Kasumi-1 (cell line): ENCODE measurements around the gene THAP4.

Source experiments
- DNase-seq, 2 experiments: peaks; one replicate each; lab custom pipeline; 2025; lab: John Stamatoyannopoulos, UW

The THAP4 gene

DNA sequence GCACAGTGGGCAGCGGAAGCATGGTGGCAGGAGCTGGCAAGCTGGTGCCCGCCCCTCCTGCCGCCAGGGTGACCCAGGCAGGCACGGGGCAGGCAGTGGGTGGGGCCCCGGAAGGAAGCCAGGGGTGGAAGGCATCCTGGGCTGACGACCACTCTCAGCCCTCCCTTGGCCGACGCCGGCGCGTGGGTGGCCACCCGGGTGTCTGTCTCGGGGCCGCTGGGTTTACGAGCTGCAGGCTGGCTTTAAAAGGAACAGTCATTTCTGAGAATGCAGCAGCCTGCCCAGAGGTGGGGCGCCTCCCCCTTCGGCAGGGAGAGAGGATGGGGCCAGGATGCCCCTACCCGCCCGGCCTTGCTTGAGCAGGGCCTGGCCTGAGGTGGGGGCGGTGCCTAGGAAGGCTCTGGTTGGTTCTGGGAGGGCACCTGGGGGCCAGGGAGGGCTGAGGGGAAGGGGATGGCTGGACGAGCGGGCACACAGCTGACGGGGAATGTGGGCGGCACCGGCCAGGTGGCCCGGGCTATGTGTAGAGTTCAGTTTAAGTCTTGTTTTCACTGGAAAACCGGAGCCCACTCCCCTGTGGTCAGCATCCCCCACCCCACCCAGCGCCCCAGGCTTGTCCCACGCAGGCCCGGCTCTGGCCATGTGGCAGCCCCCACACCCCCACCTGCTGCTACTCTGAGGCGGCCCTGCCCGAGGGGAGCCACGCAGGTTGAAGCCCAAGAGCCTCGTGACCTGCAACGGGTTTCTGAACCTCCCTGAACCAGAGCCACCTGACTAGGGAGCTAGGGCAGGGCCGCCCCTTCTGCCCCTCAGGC, 72.2 kb downstream of the THAP4 start:
- no peak for DNase-seq

DNA sequence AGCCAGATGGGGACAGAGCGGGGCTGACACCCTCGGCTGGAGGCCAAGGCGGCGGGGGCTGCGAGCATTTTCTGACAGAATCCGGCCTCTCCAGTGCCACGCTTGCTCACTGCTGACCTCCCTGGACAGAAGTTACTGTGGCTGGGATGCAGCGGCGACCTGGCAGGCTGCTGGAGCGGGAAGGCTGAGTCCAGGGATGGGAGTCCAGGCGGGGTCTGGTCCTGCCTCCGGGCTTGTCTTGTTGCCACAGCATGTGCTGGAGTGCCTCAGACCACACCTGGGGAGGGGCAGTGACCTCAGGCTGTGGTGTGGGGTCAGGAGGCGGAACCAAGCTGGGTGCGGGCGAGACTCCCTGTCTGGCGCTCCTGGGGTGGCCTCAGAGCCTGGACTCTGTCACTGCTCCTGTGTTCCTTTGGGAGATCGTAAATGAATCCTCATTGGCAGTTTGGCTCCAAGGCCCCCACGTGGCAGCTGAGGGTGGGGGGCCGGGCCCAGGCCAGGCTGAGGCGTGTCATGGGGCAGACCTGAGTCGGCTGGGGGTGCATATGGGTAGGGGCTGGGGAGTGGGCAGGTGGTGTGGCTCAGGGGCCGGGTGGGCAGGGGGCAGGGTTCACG, 72.9 kb downstream of the THAP4 start:
- DNase-seq = no peak

DNA sequence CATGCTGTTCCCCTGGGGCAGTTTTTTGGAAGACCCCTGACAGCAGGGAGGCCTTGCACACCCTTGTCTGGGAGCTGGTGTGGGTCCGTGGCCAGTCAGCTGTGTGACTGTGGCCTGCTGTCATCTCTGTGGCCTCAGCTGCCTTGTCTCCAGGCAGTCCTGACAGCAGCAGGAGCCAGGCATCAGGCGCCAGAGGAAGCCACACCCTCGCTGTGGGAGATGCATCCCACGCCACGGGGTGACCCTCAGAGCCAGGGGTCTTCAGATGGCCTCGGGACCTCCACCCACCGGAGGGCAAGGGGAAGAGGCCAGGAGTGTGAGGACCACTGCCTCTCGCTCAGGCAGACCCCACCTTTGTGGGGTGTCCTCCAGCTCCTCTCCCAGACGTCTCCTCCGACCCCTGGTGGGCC, 73.4 kb downstream of the THAP4 start:
- no peak for DNase-seq

DNA sequence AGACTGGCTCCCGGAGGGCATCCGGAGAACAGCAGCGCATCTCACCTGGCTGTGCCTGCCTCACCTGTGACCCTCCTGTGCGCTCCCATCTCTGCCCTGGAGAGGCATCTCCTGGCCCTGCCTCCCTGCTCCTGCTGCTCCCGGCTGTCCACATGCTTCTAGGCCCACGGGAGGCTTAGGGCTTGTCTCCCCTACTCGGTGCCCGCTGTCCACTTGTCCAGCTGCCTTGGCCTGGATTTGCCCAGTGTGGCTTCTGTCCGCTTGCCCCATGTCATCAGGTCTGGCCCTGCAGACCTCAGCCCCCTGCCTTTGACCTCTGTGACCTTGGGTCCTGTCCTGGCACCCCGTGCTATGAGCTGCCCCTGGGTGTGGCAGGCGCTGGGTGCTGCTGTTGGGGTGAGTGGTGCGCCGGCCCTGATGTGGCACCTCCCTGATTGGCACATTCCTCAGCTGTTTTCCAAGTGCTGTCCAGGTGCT, 73.9 kb downstream of the THAP4 start:
- DNase-seq = no peak

- no peak for DNase-seq
These were observed 74.6 kb downstream of the THAP4 start for GRCh38 chr2:241562269-241562891.

- no peak for DNase-seq
These were observed 75.1 kb downstream of the THAP4 start for GRCh38 chr2:241561832-241562231.

DNA sequence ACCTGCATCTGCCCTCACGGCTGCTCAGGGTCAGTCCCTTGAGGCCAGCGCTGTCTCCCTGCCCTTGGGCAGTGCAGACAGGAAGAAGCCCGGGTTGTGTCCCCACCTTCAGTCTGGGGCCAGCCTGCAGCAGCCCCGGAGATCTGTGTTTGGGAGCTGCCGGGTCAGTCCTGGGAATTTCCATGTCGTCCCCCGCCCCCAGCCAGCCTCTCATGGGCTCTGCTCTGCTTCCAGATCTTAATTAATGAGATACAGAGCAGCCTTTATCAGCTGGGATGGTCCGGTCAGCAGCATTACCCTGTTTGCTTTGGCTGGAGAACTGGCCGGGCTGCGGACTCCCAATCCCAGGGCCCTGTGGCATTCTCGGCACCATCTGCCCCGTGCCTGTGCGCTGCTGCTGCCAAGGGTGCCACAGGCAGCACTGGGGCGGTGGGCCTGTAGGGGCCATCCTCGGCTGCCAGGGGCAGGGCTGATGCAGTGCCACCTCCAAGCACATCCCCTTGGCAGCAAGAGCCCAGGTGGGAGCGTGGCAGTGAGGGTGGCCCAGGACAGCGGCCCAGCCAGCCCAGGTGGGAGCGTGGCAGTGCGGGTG, 76.0 kb downstream of the THAP4 start:
- no peak for DNase-seq

DNA sequence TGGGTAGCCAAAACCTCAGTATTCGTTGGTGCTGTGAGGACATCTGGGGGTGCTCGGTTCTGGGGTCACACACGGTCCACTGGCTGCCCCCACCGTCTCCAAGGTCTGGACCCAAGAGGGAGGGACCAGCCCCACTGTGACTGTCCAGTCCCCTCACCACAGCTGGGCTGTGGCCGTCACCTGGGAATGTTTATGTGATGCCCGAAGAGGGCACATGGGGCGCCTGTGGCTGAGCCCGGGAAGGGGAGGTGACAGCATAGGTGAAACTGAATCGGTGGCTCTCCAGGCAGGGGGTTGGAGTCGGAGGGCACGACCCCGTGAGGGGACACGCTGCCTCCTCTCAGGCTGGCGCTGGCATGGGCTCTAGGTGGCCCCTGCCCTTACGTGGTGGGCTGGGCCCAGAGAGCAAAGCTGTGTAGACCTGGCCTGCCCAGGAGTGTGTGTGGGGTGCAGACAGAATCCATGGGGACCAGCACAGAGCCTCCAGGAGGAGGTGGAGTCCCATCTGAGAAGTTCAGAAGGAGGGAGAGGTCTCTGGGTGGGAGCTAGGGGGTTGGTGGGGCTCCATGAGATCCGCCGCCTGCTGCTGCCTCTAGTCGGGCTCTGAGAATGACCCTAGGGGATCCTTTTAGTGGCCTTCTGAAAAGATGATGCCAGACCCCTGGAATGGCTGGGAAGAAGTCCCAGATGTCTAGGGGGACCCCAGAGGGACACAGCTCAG, 76.6 kb downstream of the THAP4 start:
- no peak for DNase-seq

- DNase-seq = no peak
These were observed 77.4 kb downstream of the THAP4 start for GRCh38 chr2:241559323-241560161.

DNA sequence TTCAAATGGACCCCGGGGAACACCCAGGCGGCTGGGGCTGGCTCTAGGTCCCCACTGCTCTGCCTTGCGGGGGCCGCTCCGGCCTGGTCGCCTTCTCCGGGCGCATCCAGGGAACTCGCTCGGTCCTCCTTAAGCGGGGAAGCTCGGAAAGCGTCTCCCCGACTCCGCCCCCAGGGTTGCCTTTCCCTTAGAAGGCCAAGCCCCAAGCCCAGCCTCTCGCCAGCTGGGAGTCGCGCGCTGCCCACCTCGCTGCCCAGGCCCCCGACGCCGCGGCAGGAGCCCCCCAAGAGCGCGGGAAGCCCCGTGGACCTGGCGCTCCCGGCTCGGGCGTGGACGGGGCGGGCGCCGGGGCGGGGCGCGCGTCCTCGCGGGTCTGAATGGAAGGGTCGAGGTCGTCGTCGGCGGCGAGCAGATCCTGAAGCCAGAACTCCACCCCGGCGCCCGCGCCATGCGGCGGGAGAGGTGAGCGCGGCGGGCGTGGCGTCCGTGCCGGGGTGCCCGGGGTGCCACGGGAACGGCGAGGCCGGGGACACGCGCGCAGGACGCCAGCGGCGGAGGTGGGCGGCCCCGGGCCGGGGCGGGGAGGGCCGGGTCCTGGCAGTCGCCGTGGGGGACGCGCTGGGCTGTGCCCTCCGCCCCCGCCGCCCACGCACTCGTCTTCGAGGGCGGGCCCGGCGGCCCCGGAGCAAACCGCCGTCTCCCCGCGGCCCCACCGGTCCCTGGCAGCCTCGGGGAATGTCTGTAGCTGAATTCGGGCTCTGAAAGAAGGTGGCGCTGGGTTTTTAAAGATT, 78.2 kb downstream of the THAP4 start, which contains the start of gene BOK:
Gene BOK (plus strand): TSS at position 214 of the 791 bp plus-strand sequence. CDS start 739 bp downstream, outside the sequence.
- peak; percentile 29 to 57 for DNase-seq

GRCh38 chr2:241556746-241557145, 80.2 kb downstream of the THAP4 start:
- no peak for DNase-seq

DNA sequence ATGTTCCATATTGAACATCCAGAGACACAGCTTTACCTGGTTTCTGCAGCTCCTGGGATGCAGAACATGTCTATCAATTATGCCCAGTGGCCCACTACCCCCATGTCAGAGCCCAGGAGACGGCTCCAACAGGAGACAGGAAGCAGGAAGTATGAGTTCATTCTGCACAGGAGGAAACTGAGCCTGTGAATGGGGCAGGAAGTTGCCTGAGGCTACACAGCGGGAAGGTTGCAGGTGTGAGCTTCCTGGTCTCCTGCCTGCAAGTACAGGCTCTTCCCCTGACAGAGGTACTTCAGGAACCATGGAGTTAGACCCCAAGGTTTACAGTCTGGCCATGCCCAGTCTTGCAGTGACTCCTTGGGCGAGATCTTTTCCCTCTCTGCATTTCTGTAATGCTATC, 81.2 kb downstream of the THAP4 start:
- DNase-seq = no peak

- DNase-seq = no peak
These were observed 82.2 kb downstream of the THAP4 start for GRCh38 chr2:241554610-241555322.

DNA sequence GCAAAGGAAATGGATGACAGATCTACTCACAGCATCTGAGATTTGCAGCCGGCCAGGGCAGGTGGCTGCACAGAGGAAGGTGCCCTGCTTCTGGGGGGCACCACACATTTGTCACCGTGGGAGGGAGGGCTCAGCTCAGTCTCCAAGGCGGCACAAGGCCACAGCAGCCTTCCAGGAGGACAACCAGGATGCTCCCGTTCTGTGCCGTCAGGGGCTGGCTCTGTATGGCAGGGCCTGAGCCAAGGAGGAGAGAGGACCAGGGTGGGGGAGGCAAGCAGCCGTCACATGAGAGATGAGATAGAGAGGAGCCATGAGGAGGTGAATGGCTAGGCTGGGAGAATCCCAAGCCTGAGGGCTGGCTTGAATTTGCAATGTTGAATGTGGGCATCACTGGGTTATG, 83.0 kb downstream of the THAP4 start:
- no peak for DNase-seq

GRCh38 chr2:241553512-241553830, 83.5 kb downstream of the THAP4 start:
- no peak for DNase-seq

- DNase-seq = no peak
These were observed 84.8 kb downstream of the THAP4 start for GRCh38 chr2:241551998-241552737.

DNA sequence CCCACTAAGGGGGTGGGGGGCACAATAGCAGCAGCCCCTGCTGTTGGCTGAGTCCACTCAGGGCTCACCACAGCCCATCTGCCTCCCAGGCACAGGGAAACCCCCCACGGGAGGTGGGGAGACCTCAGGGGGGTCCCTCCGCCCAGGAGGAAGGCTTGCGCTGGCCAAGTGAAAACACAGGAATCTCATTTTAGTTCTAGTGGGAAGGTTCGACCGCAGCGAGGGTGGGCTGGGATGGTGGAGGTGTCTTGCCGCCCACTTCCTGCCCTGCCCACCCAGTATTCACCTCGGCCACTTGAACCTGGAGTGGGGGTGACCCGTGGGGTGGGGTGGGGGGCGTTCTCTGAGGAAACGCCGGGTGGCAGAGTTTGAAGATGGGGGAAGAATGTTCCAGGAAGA, 85.4 kb downstream of the THAP4 start:
- DNase-seq = no peak

GRCh38 chr2:241550616-241551580, 86.1 kb downstream of the THAP4 start:
- DNase-seq = no peak
